Esophagus squamous epithelium (tissue), 4 donors: Measurements from ENCODE around the gene CTNNA3.

ENCODE experiments used
- POLR2A ChIP-seq, 4 donors: fragments of 450-650 bp; IDR thresholded peaks; one replicate each; pipeline ENCODE4 v1.6.1; 2017; ENCODE audit warnings: antibody characterized with exemption in 4 of 4, mild to moderate bottlenecking in 4 of 4, moderate library complexity in 3 of 4
- TF ChIP-seq, protein P1 (sequence below), 6 experiments: fragments of 450-650 bp in 4 of 6; fragments of 200-600 bp in 2 of 6; sonication (generic) in 2 of 6; IDR thresholded peaks; one replicate each; pipeline ENCODE4 v1.5.1; 2016 to 2019; ENCODE audit warnings: antibody characterized with exemption in 6 of 6, mild to moderate bottlenecking in 4 of 6, moderate library complexity in 4 of 6

DNA sequence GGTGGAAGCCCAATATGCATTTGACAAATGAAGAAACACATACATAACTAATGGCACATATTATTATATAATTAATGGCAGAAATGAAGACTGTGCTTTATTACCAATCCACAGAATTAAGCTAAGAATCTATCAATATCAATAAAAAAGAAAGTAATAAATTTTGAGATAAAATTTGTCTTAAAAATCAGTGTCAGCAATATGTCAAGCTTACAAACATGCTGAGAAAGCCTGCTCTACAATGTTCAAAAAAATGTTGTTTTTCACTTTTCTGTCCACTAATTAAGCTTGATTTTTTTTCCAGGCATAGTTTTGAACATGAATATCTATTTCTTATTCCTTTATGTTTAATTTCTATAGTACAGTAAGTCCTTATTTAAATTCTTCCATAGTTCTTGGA is 1491.2 kb downstream of the CTNNA3 start:
- TF ChIP-seq, protein P1, sequence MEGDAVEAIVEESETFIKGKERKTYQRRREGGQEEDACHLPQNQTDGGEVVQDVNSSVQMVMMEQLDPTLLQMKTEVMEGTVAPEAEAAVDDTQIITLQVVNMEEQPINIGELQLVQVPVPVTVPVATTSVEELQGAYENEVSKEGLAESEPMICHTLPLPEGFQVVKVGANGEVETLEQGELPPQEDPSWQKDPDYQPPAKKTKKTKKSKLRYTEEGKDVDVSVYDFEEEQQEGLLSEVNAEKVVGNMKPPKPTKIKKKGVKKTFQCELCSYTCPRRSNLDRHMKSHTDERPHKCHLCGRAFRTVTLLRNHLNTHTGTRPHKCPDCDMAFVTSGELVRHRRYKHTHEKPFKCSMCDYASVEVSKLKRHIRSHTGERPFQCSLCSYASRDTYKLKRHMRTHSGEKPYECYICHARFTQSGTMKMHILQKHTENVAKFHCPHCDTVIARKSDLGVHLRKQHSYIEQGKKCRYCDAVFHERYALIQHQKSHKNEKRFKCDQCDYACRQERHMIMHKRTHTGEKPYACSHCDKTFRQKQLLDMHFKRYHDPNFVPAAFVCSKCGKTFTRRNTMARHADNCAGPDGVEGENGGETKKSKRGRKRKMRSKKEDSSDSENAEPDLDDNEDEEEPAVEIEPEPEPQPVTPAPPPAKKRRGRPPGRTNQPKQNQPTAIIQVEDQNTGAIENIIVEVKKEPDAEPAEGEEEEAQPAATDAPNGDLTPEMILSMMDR (IDR thresholded peaks at IDR 0.05) = no peak
- TF ChIP-seq POLR2A (IDR thresholded peaks at IDR 0.05) = no peak
